ENCODE results near the gene TGFBI. TPM values are rescaled to one million over a fixed set of nuclear protein-coding genes. Genes with fewer than 3 reads are reported as not detected.

The TGFBI gene
- total RNA-seq, 1 donor from 2014 or later: 2.3 TPM

- no peaks in the 10 kb centered on the region for H3K36me3 Mint-ChIP-seq (ENCODE audit: insufficient read depth)
- DNase-seq (ENCODE audit: low spot score, unreplicated experiment): no peak
- no peak overlapping the region for H3K4me3 Mint-ChIP-seq (ENCODE audit: low read depth)
- H3K4me1 Mint-ChIP-seq (ENCODE audit: low read depth): no peaks in the 10 kb centered on the region
- H3K9me3 Mint-ChIP-seq (ENCODE audit: low read depth): no peaks in the 10 kb centered on the region
- H3K27ac Mint-ChIP-seq: no peak overlapping the region
- H3K27me3 Mint-ChIP-seq: peaks cover 51% of the 10 kb centered on the region
- TF ChIP-seq, protein P1, sequence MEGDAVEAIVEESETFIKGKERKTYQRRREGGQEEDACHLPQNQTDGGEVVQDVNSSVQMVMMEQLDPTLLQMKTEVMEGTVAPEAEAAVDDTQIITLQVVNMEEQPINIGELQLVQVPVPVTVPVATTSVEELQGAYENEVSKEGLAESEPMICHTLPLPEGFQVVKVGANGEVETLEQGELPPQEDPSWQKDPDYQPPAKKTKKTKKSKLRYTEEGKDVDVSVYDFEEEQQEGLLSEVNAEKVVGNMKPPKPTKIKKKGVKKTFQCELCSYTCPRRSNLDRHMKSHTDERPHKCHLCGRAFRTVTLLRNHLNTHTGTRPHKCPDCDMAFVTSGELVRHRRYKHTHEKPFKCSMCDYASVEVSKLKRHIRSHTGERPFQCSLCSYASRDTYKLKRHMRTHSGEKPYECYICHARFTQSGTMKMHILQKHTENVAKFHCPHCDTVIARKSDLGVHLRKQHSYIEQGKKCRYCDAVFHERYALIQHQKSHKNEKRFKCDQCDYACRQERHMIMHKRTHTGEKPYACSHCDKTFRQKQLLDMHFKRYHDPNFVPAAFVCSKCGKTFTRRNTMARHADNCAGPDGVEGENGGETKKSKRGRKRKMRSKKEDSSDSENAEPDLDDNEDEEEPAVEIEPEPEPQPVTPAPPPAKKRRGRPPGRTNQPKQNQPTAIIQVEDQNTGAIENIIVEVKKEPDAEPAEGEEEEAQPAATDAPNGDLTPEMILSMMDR (IDR thresholded peaks at IDR 0.05; ENCODE audit: unreplicated experiment): no peak
Measured at GRCh38 chr5:136034984-136035383, 6.2 kb downstream of the TGFBI start.

DNA sequence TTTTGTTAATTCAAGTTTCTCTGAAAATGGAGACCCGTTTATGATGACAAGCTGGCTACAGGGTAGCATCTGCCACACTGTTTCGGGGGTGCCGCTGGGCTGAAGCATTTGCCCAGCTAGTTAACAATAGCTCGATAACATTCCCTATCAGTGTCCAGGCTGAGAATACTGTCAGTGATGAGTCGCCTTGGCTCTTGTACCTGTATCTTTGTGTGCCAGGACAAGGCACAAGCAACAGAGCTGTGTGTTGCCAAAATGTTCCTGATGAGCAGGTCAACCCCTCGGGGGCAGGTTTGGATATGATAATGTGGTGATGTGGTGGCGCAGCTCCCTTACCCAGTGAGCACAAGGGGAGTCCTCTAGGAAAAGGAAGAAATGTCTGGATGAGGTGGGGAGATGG, 7.0 kb downstream of the TGFBI start:
- no peak overlapping the region for H3K4me3 Mint-ChIP-seq (ENCODE audit: low read depth)
- no peak for DNase-seq (ENCODE audit: low spot score, unreplicated experiment)
- H3K27ac Mint-ChIP-seq: no peak overlapping the region
- H3K4me1 Mint-ChIP-seq (ENCODE audit: low read depth): no peaks in the 10 kb centered on the region
- H3K9me3 Mint-ChIP-seq (ENCODE audit: low read depth): no peaks in the 10 kb centered on the region
- TF ChIP-seq, protein P1 (IDR thresholded peaks at IDR 0.05; ENCODE audit: unreplicated experiment): no peak
- H3K27me3 Mint-ChIP-seq: peaks cover 49% of the 10 kb centered on the region
- no peaks in the 10 kb centered on the region for H3K36me3 Mint-ChIP-seq (ENCODE audit: insufficient read depth)

DNA sequence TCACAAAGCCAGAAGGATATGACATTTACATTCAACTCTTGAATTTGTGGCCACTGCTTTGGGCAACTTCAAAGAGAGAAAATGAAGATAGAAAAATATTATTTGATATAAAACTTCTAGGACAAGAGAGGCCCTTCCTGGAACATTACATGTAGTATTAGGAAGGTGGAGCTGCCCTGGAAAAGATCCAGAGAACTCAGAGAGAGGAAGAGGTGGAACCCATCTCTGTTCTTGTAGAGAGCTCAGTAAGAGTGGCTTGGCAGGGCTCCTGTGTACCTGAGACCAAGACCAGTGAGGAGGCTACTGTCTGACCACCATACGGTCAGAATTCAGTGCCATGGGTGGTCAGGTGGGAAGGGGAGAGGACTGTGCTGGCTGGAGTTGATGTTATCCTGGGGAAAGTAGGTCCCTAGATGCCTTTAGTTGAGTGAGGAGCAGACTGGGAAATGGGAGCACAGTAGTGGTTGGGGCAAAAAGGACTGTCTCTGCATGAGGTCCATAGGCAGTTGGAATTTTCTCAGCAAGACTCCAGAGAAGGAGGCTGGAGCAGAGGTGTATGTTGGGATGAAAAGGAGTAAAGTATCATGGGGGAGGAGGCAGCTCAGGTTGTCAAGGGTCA, 7.6 kb downstream of the TGFBI start:
- Mint-ChIP-seq H3K36me3 (ENCODE audit: insufficient read depth) (no peaks in the 10 kb centered on the region), H3K4me1 (ENCODE audit: low read depth) (no peaks in the 10 kb centered on the region), H3K27me3 (peaks cover 49% of the 10 kb centered on the region), H3K4me3 (ENCODE audit: low read depth) (no peak overlapping the region), H3K27ac (no peak overlapping the region), H3K9me3 (ENCODE audit: low read depth) (no peaks in the 10 kb centered on the region)
- TF ChIP-seq, protein P1 (IDR thresholded peaks at IDR 0.05; ENCODE audit: unreplicated experiment): no peak
- DNase-seq (ENCODE audit: low spot score, unreplicated experiment): no peak

DNA sequence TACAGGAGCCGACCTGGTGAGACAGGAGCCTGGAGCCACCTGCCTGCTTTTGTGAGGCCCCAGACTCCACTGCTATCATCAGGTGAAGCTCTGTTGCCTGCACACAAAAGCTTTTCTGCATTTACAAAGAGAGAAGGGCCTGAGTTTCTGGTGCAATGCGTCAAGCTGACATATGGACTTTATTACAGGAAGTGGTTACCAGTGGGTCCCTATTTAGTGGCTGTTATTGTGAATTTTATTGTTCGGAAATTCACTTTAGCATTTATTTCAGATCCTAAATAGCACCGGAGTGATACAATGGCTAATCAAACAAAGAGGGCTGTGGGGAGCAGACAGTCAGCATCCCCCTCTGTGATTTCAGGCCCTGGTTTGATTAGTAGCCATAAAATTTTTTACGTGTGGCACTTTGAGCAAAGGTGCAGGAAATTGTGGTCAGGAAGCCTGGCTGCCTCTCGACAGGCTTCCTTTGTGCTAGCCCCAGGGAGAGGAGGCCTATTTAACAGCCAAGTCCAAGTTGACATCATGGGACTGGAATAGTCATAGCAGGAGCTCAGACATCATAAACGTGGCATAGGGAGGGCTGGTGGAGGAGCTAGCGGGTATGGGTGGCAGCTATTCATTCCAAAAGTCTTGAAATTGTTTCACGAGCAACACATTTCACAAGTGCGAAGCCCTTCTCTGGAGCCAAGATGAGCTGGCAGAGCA, 8.4 kb downstream of the TGFBI start:
- no peak for DNase-seq (ENCODE audit: low spot score, unreplicated experiment)
- no peak overlapping the region for H3K4me3 Mint-ChIP-seq (ENCODE audit: low read depth)
- no peaks in the 10 kb centered on the region for H3K9me3 Mint-ChIP-seq (ENCODE audit: low read depth)
- no peaks in the 10 kb centered on the region for H3K4me1 Mint-ChIP-seq (ENCODE audit: low read depth)
- no peaks in the 10 kb centered on the region for H3K36me3 Mint-ChIP-seq (ENCODE audit: insufficient read depth)
- no peak overlapping the region for H3K27ac Mint-ChIP-seq
- H3K27me3 Mint-ChIP-seq: peaks cover 49% of the 10 kb centered on the region
- TF ChIP-seq, protein P1 (IDR thresholded peaks at IDR 0.05; ENCODE audit: unreplicated experiment): no peak

DNA sequence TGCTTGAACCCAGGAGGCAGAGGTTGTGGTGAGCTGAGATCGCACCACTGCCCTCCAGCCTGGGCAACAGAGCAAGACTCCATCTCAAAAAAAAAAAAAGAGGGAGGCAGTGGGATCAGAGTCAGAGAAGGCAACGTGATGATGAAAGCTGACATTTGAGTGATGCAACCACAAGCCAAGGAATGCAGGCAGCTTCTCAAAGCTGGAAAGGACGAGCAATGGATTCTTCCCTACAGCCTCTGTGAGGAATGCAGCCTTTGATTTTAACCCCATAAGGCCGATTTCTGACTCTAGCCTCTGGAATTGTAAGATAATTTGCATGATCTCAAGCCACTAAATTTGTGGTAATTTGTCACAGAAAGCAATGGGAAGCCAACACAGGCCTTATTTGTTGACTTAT, 9.8 kb downstream of the TGFBI start:
- Mint-ChIP-seq H3K27ac (no peak overlapping the region), H3K36me3 (ENCODE audit: insufficient read depth) (no peaks in the 10 kb centered on the region), H3K4me3 (ENCODE audit: low read depth) (no peak overlapping the region), H3K9me3 (ENCODE audit: low read depth) (no peaks in the 10 kb centered on the region), H3K4me1 (ENCODE audit: low read depth) (no peaks in the 10 kb centered on the region), H3K27me3 (peaks cover 47% of the 10 kb centered on the region)
- TF ChIP-seq, protein P1 (IDR thresholded peaks at IDR 0.05; ENCODE audit: unreplicated experiment): no peak
- no peak for DNase-seq (ENCODE audit: low spot score, unreplicated experiment)

Data from progenitor cell of endocrine pancreas (in vitro differentiated cells).